ENCODE results near the gene LCN6. TPM values are rescaled to one million over a fixed set of nuclear protein-coding genes. Genes with fewer than 3 reads are reported as not detected.

Gene LCN6
- total RNA-seq, 1 donor from 2014 or later, result not detected

GRCh38 chr9:136754626-136755301 lies 6.4 kb upstream of the LCN6 start:
- FAIRE-seq (no peak), DNase-seq (ENCODE audit: low read depth) (no peak)
- no peaks in the 10 kb centered on the region for H3K4me1 ChIP-seq (ENCODE audit: insufficient read depth, low read length)
- Mint-ChIP-seq H3K27ac (ENCODE audit: unreplicated experiment) (no peak overlapping the region), H3K9me3 (ENCODE audit: unreplicated experiment) (peaks cover 19% of the 10 kb centered on the region), H3K4me3 (ENCODE audit: unreplicated experiment) (no peak overlapping the region), H3K27me3 (ENCODE audit: low read depth, unreplicated experiment) (peaks cover 8% of the 10 kb centered on the region), H3K36me3 (ENCODE audit: low read depth, unreplicated experiment) (peaks cover 5% of the 10 kb centered on the region), H3K4me1 (ENCODE audit: low read depth, unreplicated experiment) (no peaks in the 10 kb centered on the region)
- no peak overlapping the region for H3K4me2 ChIP-seq (ENCODE audit: low read length)
- no peak for TF ChIP-seq CTCF (IDR thresholded peaks at IDR 0.05; ENCODE audit: insufficient read depth, low read depth, low read length)
- TF ChIP-seq EZH2 (IDR thresholded peaks at IDR 0.05; ENCODE audit: insufficient read depth, low read length), result no peak
- H3K9ac ChIP-seq (ENCODE audit: low read length), result no peak overlapping the region
- H3K27me3 ChIP-seq (ENCODE audit: insufficient read depth, low read length), result peaks cover 3% of the 10 kb centered on the region
- no peaks in the 10 kb centered on the region for H4K20me1 ChIP-seq (ENCODE audit: insufficient read depth, low read length)
- no peak overlapping the region for H3K27ac ChIP-seq (ENCODE audit: low read depth, low read length)
- no peaks in the 10 kb centered on the region for H3K36me3 ChIP-seq (ENCODE audit: insufficient read depth, low read length)
- H3K4me3 ChIP-seq (ENCODE audit: insufficient read depth, low read depth, low read length), result no peak overlapping the region
- H3K9me3 ChIP-seq (ENCODE audit: insufficient read depth, low read depth, low read length), result peaks cover 10% of the 10 kb centered on the region
- H3K79me2 ChIP-seq (ENCODE audit: insufficient read depth, low read length), result no peaks in the 10 kb centered on the region
- no peak overlapping the region for H2AFZ ChIP-seq (ENCODE audit: low read depth, low read length)

GRCh38 chr9:136754059-136754572 lies 5.8 kb upstream of the LCN6 start:
- Histone ChIP-seq H4K20me1 (ENCODE audit: insufficient read depth, low read length) (no peaks in the 10 kb centered on the region), H3K4me2 (ENCODE audit: low read length) (no peak overlapping the region), H3K79me2 (ENCODE audit: insufficient read depth, low read length) (no peaks in the 10 kb centered on the region), H3K36me3 (ENCODE audit: insufficient read depth, low read length) (no peaks in the 10 kb centered on the region), H3K4me3 (ENCODE audit: insufficient read depth, low read depth, low read length) (no peak overlapping the region), H3K9me3 (ENCODE audit: insufficient read depth, low read depth, low read length) (peaks cover 10% of the 10 kb centered on the region), H3K4me1 (ENCODE audit: insufficient read depth, low read length) (no peaks in the 10 kb centered on the region), H3K27ac (ENCODE audit: low read depth, low read length) (no peak overlapping the region), H3K27me3 (ENCODE audit: insufficient read depth, low read length) (peaks cover 3% of the 10 kb centered on the region), H3K9ac (ENCODE audit: low read length) (no peak overlapping the region), H2AFZ (ENCODE audit: low read depth, low read length) (no peak overlapping the region)
- no peak for TF ChIP-seq CTCF (IDR thresholded peaks at IDR 0.05; ENCODE audit: insufficient read depth, low read depth, low read length)
- TF ChIP-seq EZH2 (IDR thresholded peaks at IDR 0.05; ENCODE audit: insufficient read depth, low read length), result no peak
- peaks cover 8% of the 10 kb centered on the region for H3K27me3 Mint-ChIP-seq (ENCODE audit: low read depth, unreplicated experiment)
- peaks cover 5% of the 10 kb centered on the region for H3K36me3 Mint-ChIP-seq (ENCODE audit: low read depth, unreplicated experiment)
- no peak overlapping the region for H3K27ac Mint-ChIP-seq (ENCODE audit: unreplicated experiment)
- H3K9me3 Mint-ChIP-seq (ENCODE audit: unreplicated experiment), result peaks cover 19% of the 10 kb centered on the region
- FAIRE-seq, result no peak
- H3K4me1 Mint-ChIP-seq (ENCODE audit: low read depth, unreplicated experiment), result no peaks in the 10 kb centered on the region
- no peak for DNase-seq (ENCODE audit: low read depth)
- H3K4me3 Mint-ChIP-seq (ENCODE audit: unreplicated experiment), result no peak overlapping the region

Data from astrocyte (in vitro differentiated cells and primary cell).